HG03342 (cell line): ENCODE measurements around the gene CDH23.

Experiments used
- ATAC-seq: cut with Tn5 transposase; IDR thresholded peaks from one replicate; pipeline ENCODE4 v1.9.1; 2021; ENCODE audit warnings: mild to moderate bottlenecking, moderate library complexity; ENCODE audit not compliant: unreplicated experiment

Gene CDH23

GRCh38 chr10:71615538-71616329 is 219.0 kb downstream of the CDH23 start:
- no peak for ATAC-seq

- ATAC-seq = no peak
These were observed 220.3 kb downstream of the CDH23 start for GRCh38 chr10:71616817-71617654.

GRCh38 chr10:71618176-71618575 is 221.5 kb downstream of the CDH23 start:
- no peak for ATAC-seq

GRCh38 chr10:71618598-71618997 is 221.9 kb downstream of the CDH23 start:
- ATAC-seq = no peak

GRCh38 chr10:71620642-71621041 is 223.9 kb downstream of the CDH23 start:
- ATAC-seq = no peak

GRCh38 chr10:71621231-71622153 is 224.8 kb downstream of the CDH23 start:
- ATAC-seq = no peak

- ATAC-seq = no peak
These were observed 225.4 kb downstream of the CDH23 start for GRCh38 chr10:71622154-71622526.

GRCh38 chr10:71622616-71623015 is 225.9 kb downstream of the CDH23 start:
- ATAC-seq = no peak

GRCh38 chr10:71623098-71623985 is 226.6 kb downstream of the CDH23 start:
- no peak for ATAC-seq

- ATAC-seq = no peak
These were observed 227.2 kb downstream of the CDH23 start for GRCh38 chr10:71623986-71624291.

- ATAC-seq = no peak
These were observed 228.9 kb downstream of the CDH23 start for GRCh38 chr10:71625445-71626175.

- ATAC-seq = no peak
These were observed 230.7 kb downstream of the CDH23 start for GRCh38 chr10:71627230-71627939.

GRCh38 chr10:71627956-71628355 is 231.2 kb downstream of the CDH23 start:
- no peak for ATAC-seq

GRCh38 chr10:71629131-71629530 is 232.4 kb downstream of the CDH23 start:
- ATAC-seq = no peak

GRCh38 chr10:71630168-71630567 is 233.4 kb downstream of the CDH23 start:
- no peak for ATAC-seq

- no peak for ATAC-seq
These were observed 234.5 kb downstream of the CDH23 start for GRCh38 chr10:71631007-71631861.

- no peak for ATAC-seq
These were observed 235.6 kb downstream of the CDH23 start for GRCh38 chr10:71632200-71632820.
